ENCODE results near the gene PDE4DIP.
"Not testable (repeated sequence)": the region's sequence is repeated elsewhere in the genome, so short reads cannot be mapped to it uniquely, and the experiment has no call there.

- TF ChIP-seq CTCF (IDR thresholded peaks at IDR 0.05; ENCODE audit: low read length); EZH2 (IDR thresholded peaks at IDR 0.05; ENCODE audit: borderline replicate concordance, low read length): not testable (repeated sequence)
Observed at GRCh38 chr1:148916222-148916621, 72.0 kb downstream of the PDE4DIP start.

Measured in OCI-LY1 (cell line).